ENCODE data around the gene TRDMT1.
"Not testable (repeated sequence)": the region's sequence is repeated elsewhere in the genome, so short reads cannot be mapped to it uniquely, and the experiment has no call there.

TRDMT1 gene

GRCh38 chr10:17122726-17123661, 78.5 kb downstream of the TRDMT1 start:
- H3K4me3 ChIP-seq (ENCODE audit: low read length) = no peak overlapping the region
- H3K36me3 ChIP-seq (ENCODE audit: insufficient read depth, low read length) = no peaks in the 10 kb centered on the region
- H2AFZ ChIP-seq (ENCODE audit: low read depth, low read length) = no peak overlapping the region
- no peaks in the 10 kb centered on the region for H3K27me3 ChIP-seq (ENCODE audit: insufficient read depth, low read length)
- peaks cover 30% of the 10 kb centered on the region for H3K4me1 ChIP-seq (ENCODE audit: insufficient read depth, low read length)
- H3K9me3 ChIP-seq (ENCODE audit: low read length) = no peaks in the 10 kb centered on the region

- no peaks in the 10 kb centered on the region for H3K27me3 ChIP-seq (ENCODE audit: insufficient read depth, low read length)
- no peak overlapping the region for H2AFZ ChIP-seq (ENCODE audit: low read depth, low read length)
- H3K4me3 ChIP-seq (ENCODE audit: low read length) = no peak overlapping the region
- peaks cover 28% of the 10 kb centered on the region for H3K4me1 ChIP-seq (ENCODE audit: insufficient read depth, low read length)
- no peaks in the 10 kb centered on the region for H3K9me3 ChIP-seq (ENCODE audit: low read length)
- no peaks in the 10 kb centered on the region for H3K36me3 ChIP-seq (ENCODE audit: insufficient read depth, low read length)
Observed at GRCh38 chr10:17122052-17122451, 79.4 kb downstream of the TRDMT1 start.

GRCh38 chr10:17120694-17121093, 80.8 kb downstream of the TRDMT1 start:
- Histone ChIP-seq H3K9me3 (ENCODE audit: low read length) (no peaks in the 10 kb centered on the region), H3K27me3 (ENCODE audit: insufficient read depth, low read length) (no peaks in the 10 kb centered on the region), H2AFZ (ENCODE audit: low read depth, low read length) (no peak overlapping the region), H3K4me3 (ENCODE audit: low read length) (no peak overlapping the region), H3K4me1 (ENCODE audit: insufficient read depth, low read length) (peaks cover 15% of the 10 kb centered on the region), H3K36me3 (ENCODE audit: insufficient read depth, low read length) (no peaks in the 10 kb centered on the region)

GRCh38 chr10:17119845-17120244, 81.6 kb downstream of the TRDMT1 start:
- H3K36me3 ChIP-seq (ENCODE audit: insufficient read depth, low read length) = no peaks in the 10 kb centered on the region

GRCh38 chr10:17116193-17116592, 85.3 kb downstream of the TRDMT1 start:
- no peaks in the 10 kb centered on the region for H3K36me3 ChIP-seq (ENCODE audit: insufficient read depth, low read length)
- H3K9me3 ChIP-seq (ENCODE audit: low read length) = no peaks in the 10 kb centered on the region
- H3K4me1 ChIP-seq (ENCODE audit: insufficient read depth, low read length) = no peaks in the 10 kb centered on the region
- H2AFZ ChIP-seq (ENCODE audit: low read depth, low read length) = no peak overlapping the region
- H3K4me3 ChIP-seq (ENCODE audit: low read length) = no peak overlapping the region
- no peaks in the 10 kb centered on the region for H3K27me3 ChIP-seq (ENCODE audit: insufficient read depth, low read length)

More at GRCh38 chr10:17119845-17120244, 81.6 kb downstream of the TRDMT1 start:
- Histone ChIP-seq H3K4me3 (ENCODE audit: low read length) (no peak overlapping the region), H3K9me3 (ENCODE audit: low read length) (no peaks in the 10 kb centered on the region), H3K4me1 (ENCODE audit: insufficient read depth, low read length) (peaks cover 10% of the 10 kb centered on the region), H3K27me3 (ENCODE audit: insufficient read depth, low read length) (no peaks in the 10 kb centered on the region), H2AFZ (ENCODE audit: low read depth, low read length) (no peak overlapping the region)

- Histone ChIP-seq H3K27me3 (ENCODE audit: insufficient read depth, low read length) (no peaks in the 10 kb centered on the region), H2AFZ (ENCODE audit: low read depth, low read length) (no peak overlapping the region), H3K4me1 (ENCODE audit: insufficient read depth, low read length) (no peaks in the 10 kb centered on the region), H3K9me3 (ENCODE audit: low read length) (no peaks in the 10 kb centered on the region), H3K4me3 (ENCODE audit: low read length) (no peak overlapping the region), H3K36me3 (ENCODE audit: insufficient read depth, low read length) (no peaks in the 10 kb centered on the region)
Observed at GRCh38 chr10:17115683-17116082, 85.8 kb downstream of the TRDMT1 start.

- not testable (repeated sequence) for H2AFZ ChIP-seq (ENCODE audit: low read depth, low read length); H3K27me3 ChIP-seq (ENCODE audit: insufficient read depth, low read length); H3K9me3 ChIP-seq (ENCODE audit: low read length); H3K36me3 ChIP-seq (ENCODE audit: insufficient read depth, low read length); H3K4me1 ChIP-seq (ENCODE audit: insufficient read depth, low read length); H3K4me3 ChIP-seq (ENCODE audit: low read length)
Observed at GRCh38 chr10:17114878-17115444, 86.5 kb downstream of the TRDMT1 start.

- H3K36me3 ChIP-seq (ENCODE audit: insufficient read depth, low read length) = no peaks in the 10 kb centered on the region
- H3K4me3 ChIP-seq (ENCODE audit: low read length) = no peak overlapping the region
- H3K27me3 ChIP-seq (ENCODE audit: insufficient read depth, low read length) = no peaks in the 10 kb centered on the region
- no peaks in the 10 kb centered on the region for H3K4me1 ChIP-seq (ENCODE audit: insufficient read depth, low read length)
- H2AFZ ChIP-seq (ENCODE audit: low read depth, low read length) = no peak overlapping the region
- H3K9me3 ChIP-seq (ENCODE audit: low read length) = no peaks in the 10 kb centered on the region
Observed at GRCh38 chr10:17113889-17114540, 87.5 kb downstream of the TRDMT1 start.

GRCh38 chr10:17113346-17113745, 88.1 kb downstream of the TRDMT1 start:
- Histone ChIP-seq H3K27me3 (ENCODE audit: insufficient read depth, low read length) (no peaks in the 10 kb centered on the region), H3K4me3 (ENCODE audit: low read length) (no peak overlapping the region), H2AFZ (ENCODE audit: low read depth, low read length) (no peak overlapping the region), H3K9me3 (ENCODE audit: low read length) (no peaks in the 10 kb centered on the region), H3K4me1 (ENCODE audit: insufficient read depth, low read length) (no peaks in the 10 kb centered on the region), H3K36me3 (ENCODE audit: insufficient read depth, low read length) (no peaks in the 10 kb centered on the region)

GRCh38 chr10:17112566-17112965, 88.9 kb downstream of the TRDMT1 start:
- Histone ChIP-seq H2AFZ (ENCODE audit: low read depth, low read length) (no peak overlapping the region), H3K27me3 (ENCODE audit: insufficient read depth, low read length) (no peaks in the 10 kb centered on the region), H3K9me3 (ENCODE audit: low read length) (no peaks in the 10 kb centered on the region), H3K4me3 (ENCODE audit: low read length) (no peak overlapping the region), H3K36me3 (ENCODE audit: insufficient read depth, low read length) (no peaks in the 10 kb centered on the region), H3K4me1 (ENCODE audit: insufficient read depth, low read length) (no peaks in the 10 kb centered on the region)

GRCh38 chr10:17109475-17110207, 91.8 kb downstream of the TRDMT1 start:
- Histone ChIP-seq H3K4me1 (ENCODE audit: insufficient read depth, low read length) (no peaks in the 10 kb centered on the region), H3K9me3 (ENCODE audit: low read length) (no peaks in the 10 kb centered on the region), H2AFZ (ENCODE audit: low read depth, low read length) (no peak overlapping the region), H3K4me3 (ENCODE audit: low read length) (no peak overlapping the region), H3K27me3 (ENCODE audit: insufficient read depth, low read length) (no peaks in the 10 kb centered on the region), H3K36me3 (ENCODE audit: insufficient read depth, low read length) (no peaks in the 10 kb centered on the region)

GRCh38 chr10:17109046-17109445, 92.4 kb downstream of the TRDMT1 start:
- Histone ChIP-seq H2AFZ (ENCODE audit: low read depth, low read length) (no peak overlapping the region), H3K9me3 (ENCODE audit: low read length) (no peaks in the 10 kb centered on the region), H3K4me1 (ENCODE audit: insufficient read depth, low read length) (no peaks in the 10 kb centered on the region), H3K4me3 (ENCODE audit: low read length) (no peak overlapping the region), H3K27me3 (ENCODE audit: insufficient read depth, low read length) (no peaks in the 10 kb centered on the region), H3K36me3 (ENCODE audit: insufficient read depth, low read length) (no peaks in the 10 kb centered on the region)

GRCh38 chr10:17106991-17107390, 94.5 kb downstream of the TRDMT1 start:
- Histone ChIP-seq H2AFZ (ENCODE audit: low read depth, low read length) (no peak overlapping the region), H3K4me1 (ENCODE audit: insufficient read depth, low read length) (no peaks in the 10 kb centered on the region), H3K36me3 (ENCODE audit: insufficient read depth, low read length) (no peaks in the 10 kb centered on the region), H3K9me3 (ENCODE audit: low read length) (no peaks in the 10 kb centered on the region), H3K4me3 (ENCODE audit: low read length) (no peak overlapping the region), H3K27me3 (ENCODE audit: insufficient read depth, low read length) (no peaks in the 10 kb centered on the region)
